Liver (tissue), 3 donors: ENCODE data around the gene PRSS56.

ENCODE experiments used
- ATF3 ChIP-seq: IDR thresholded peaks from 2 replicates; pipeline ENCODE4 v1.6.1; 2016; ENCODE audit warnings: antibody characterized with exemption
- CTCF ChIP-seq: fragments of 150-350 bp; IDR thresholded peaks from 2 replicates; pipeline ENCODE4 v1.5.1; 2017; ENCODE audit warnings: improper control_type of control experiment, low read depth, low read length; ENCODE audit not compliant: missing input control
- EGR1 ChIP-seq, 2 donors: IDR thresholded peaks; 2 replicates each; pipeline ENCODE4 v1.6.1; 2016 to 2018; ENCODE audit warnings: antibody characterized with exemption in 2 of 2, low read depth in 2 of 2
- HNF4G ChIP-seq: IDR thresholded peaks from 2 replicates; pipeline ENCODE4 v1.6.1; 2016; ENCODE audit warnings: antibody characterized with exemption
- MAX ChIP-seq: IDR thresholded peaks from 2 replicates; pipeline ENCODE4 v1.6.1; 2016; ENCODE audit warnings: antibody characterized with exemption
- NR2F2 ChIP-seq: IDR thresholded peaks from 2 replicates; pipeline ENCODE4 v1.6.1; 2016; ENCODE audit warnings: antibody characterized with exemption
- RAD21 ChIP-seq, 2 donors: IDR thresholded peaks; 2 replicates each; pipeline ENCODE4 v1.6.1; 2016; ENCODE audit warnings: antibody characterized with exemption in 2 of 2, mild to moderate bottlenecking in 2 of 2
- REST ChIP-seq: IDR thresholded peaks from 2 replicates; pipeline ENCODE4 v1.6.1; 2016; ENCODE audit warnings: antibody characterized with exemption, mild to moderate bottlenecking
- SP1 ChIP-seq: IDR thresholded peaks from 2 replicates; pipeline ENCODE4 v1.6.1; 2018; ENCODE audit warnings: antibody characterized with exemption, mild to moderate bottlenecking
- TAF1 ChIP-seq: conservative IDR thresholded peaks from 2 replicates; pipeline ENCODE4 v1.6.1; 2016; ENCODE audit warnings: antibody characterized with exemption, mild to moderate bottlenecking
- YY1 ChIP-seq: IDR thresholded peaks from 2 replicates; pipeline ENCODE4 v1.6.1; 2016; ENCODE audit warnings: antibody characterized with exemption, mild to moderate bottlenecking
- ZBTB33 ChIP-seq: IDR thresholded peaks from 2 replicates; pipeline ENCODE4 v1.6.1; 2016; ENCODE audit warnings: antibody characterized with exemption
- donor health status: healthy.
- donor health status: healthy.

- TF ChIP-seq CTCF (no peak), TAF1 (peak; percentile 82), RAD21 (IDR thresholded peaks at IDR 0.05) (peak in 1 of 2 donors; percentile 2), YY1 (peak; percentile 94), MAX (peak; percentile 80), HNF4G (no peak), REST (peak; percentile 94), EGR1 (IDR thresholded peaks at IDR 0.05; ENCODE audit: low read depth in 2 of 2) (peak; percentile 24 to 37), SP1 (peak; percentile 50), NR2F2 (peak; percentile 14), ATF3 (no peak), ZBTB33 (peak; percentile 39)
Observed at GRCh38 chr2:232550354-232551249, 30.4 kb downstream of the PRSS56 start, which contains the start of the genes EIF4E2 and TIGD1.
